ENCODE data around the gene RRP8.

The RRP8 gene

DNA sequence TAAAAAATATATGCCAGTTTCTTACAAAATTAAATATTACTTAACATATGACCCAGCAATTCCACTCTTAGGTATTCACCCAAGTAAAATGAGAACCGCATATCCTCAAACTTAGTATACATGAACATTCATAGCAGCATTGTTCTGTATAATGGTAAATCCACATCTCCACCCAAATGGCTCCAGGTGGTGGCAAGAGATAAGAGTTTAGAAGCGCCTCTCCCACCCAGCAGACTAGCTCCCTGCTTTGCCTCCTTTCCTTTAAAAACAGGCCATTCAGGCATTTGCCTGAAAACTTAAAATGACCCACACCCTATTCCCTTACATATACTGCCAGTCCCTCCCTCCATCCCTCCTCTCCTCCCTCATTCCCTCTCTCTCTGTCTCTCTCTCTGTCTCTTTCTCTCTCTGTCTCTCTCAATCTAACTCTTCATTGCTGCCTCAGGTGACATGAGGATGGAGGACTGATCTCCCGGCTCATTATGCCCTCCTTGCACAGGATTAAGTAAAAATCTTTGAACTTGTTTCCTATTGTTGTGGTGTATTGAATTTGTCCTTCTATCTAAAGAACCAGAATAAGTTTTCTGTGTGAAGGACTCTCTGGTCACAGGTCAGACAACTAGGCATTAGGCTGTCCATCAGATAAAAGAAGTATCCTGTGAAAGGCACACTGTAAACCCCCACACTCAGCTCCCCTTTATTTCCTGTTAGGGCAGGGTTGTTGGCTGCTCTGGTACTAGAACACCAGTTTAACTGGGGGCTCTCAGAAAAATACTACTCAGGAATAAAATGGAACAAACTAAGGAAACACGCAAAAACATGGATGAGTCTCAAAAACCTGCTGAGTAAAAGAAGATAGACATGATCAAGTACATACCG, 48.3 kb downstream of the RRP8 start:
- TF ChIP-seq GABPA (IDR thresholded peaks at IDR 0.05; ENCODE audit: low read depth) (no peak), POLR2AphosphoS5 (IDR thresholded peaks at IDR 0.05; ENCODE audit: low read depth) (no peak), SPI1 (IDR thresholded peaks at IDR 0.05; ENCODE audit: borderline replicate concordance, low read depth) (no peak)
- TF ChIP-seq, protein P1, sequence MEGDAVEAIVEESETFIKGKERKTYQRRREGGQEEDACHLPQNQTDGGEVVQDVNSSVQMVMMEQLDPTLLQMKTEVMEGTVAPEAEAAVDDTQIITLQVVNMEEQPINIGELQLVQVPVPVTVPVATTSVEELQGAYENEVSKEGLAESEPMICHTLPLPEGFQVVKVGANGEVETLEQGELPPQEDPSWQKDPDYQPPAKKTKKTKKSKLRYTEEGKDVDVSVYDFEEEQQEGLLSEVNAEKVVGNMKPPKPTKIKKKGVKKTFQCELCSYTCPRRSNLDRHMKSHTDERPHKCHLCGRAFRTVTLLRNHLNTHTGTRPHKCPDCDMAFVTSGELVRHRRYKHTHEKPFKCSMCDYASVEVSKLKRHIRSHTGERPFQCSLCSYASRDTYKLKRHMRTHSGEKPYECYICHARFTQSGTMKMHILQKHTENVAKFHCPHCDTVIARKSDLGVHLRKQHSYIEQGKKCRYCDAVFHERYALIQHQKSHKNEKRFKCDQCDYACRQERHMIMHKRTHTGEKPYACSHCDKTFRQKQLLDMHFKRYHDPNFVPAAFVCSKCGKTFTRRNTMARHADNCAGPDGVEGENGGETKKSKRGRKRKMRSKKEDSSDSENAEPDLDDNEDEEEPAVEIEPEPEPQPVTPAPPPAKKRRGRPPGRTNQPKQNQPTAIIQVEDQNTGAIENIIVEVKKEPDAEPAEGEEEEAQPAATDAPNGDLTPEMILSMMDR (IDR thresholded peaks at IDR 0.05; ENCODE audit: insufficient read depth, low read length), result no peak
- TF ChIP-seq, protein P2, sequence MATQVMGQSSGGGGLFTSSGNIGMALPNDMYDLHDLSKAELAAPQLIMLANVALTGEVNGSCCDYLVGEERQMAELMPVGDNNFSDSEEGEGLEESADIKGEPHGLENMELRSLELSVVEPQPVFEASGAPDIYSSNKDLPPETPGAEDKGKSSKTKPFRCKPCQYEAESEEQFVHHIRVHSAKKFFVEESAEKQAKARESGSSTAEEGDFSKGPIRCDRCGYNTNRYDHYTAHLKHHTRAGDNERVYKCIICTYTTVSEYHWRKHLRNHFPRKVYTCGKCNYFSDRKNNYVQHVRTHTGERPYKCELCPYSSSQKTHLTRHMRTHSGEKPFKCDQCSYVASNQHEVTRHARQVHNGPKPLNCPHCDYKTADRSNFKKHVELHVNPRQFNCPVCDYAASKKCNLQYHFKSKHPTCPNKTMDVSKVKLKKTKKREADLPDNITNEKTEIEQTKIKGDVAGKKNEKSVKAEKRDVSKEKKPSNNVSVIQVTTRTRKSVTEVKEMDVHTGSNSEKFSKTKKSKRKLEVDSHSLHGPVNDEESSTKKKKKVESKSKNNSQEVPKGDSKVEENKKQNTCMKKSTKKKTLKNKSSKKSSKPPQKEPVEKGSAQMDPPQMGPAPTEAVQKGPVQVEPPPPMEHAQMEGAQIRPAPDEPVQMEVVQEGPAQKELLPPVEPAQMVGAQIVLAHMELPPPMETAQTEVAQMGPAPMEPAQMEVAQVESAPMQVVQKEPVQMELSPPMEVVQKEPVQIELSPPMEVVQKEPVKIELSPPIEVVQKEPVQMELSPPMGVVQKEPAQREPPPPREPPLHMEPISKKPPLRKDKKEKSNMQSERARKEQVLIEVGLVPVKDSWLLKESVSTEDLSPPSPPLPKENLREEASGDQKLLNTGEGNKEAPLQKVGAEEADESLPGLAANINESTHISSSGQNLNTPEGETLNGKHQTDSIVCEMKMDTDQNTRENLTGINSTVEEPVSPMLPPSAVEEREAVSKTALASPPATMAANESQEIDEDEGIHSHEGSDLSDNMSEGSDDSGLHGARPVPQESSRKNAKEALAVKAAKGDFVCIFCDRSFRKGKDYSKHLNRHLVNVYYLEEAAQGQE (IDR thresholded peaks at IDR 0.05; ENCODE audit: insufficient replicate concordance, low read depth), result no peak
- Histone ChIP-seq H3K27ac (replicated peaks) (no peak overlapping the region), H3K4me3 (replicated peaks; ENCODE audit: insufficient read depth, low read length) (no peak overlapping the region), H3K27me3 (ENCODE audit: insufficient read depth, poor library complexity, severe bottlenecking) (no peaks in the 10 kb centered on the region)
- no peak for DNase-seq (ENCODE audit: low read depth in 1 of 2, low spot score in 1 of 2)

DNA sequence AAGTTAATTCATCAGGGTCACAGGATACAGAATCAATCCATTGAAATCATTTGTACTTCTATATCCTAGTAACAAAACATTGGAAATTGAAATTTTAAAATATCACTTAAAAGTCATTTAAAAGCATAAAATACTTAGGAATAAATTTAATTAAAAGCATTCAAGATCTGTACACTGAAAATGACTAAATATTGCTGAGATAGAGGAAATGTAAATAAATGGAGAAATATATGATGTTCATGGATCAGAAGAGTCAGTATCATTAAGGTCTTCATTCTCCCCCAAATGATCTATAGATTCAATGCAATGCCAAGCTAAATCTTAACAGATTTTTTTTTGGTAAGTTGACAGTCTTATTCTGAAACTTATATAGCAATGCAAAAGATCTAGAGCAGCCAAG, 49.8 kb downstream of the RRP8 start:
- Histone ChIP-seq H3K4me3 (replicated peaks; ENCODE audit: insufficient read depth, low read length) (no peak overlapping the region), H3K27me3 (ENCODE audit: insufficient read depth, poor library complexity, severe bottlenecking) (no peaks in the 10 kb centered on the region), H3K27ac (replicated peaks) (no peak overlapping the region)
- DNase-seq (ENCODE audit: low read depth in 1 of 2, low spot score in 1 of 2), result no peak
- TF ChIP-seq, protein P2 (IDR thresholded peaks at IDR 0.05; ENCODE audit: insufficient replicate concordance, low read depth), result no peak
- TF ChIP-seq GABPA (IDR thresholded peaks at IDR 0.05; ENCODE audit: low read depth) (no peak), SPI1 (IDR thresholded peaks at IDR 0.05; ENCODE audit: borderline replicate concordance, low read depth) (no peak)

DNA sequence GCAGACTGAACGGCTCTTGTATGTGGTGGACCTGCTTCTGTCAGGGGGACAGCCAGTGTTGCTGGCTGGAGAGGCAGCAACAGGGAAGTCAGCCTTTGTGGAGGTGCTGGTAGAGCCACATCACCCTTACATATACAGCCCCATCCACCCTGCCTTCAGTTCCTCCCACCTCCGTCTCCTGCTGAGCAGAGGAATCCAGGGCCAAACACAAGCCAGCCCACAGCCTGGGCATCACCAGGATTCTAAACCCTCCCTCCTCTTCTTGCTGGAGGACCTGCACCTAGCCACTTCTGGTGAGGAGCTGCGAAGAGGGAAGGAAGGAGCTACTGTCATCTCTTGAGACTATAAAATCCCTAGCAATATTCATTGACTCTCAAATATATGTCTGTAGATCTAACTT, 54.8 kb downstream of the RRP8 start:
- Histone ChIP-seq H3K27ac (replicated peaks) (no peak overlapping the region), H3K4me3 (replicated peaks; ENCODE audit: insufficient read depth, low read length) (no peak overlapping the region), H3K27me3 (ENCODE audit: insufficient read depth, poor library complexity, severe bottlenecking) (no peaks in the 10 kb centered on the region)
- DNase-seq (ENCODE audit: low read depth in 1 of 2, low spot score in 1 of 2), result no peak
- TF ChIP-seq POLR2AphosphoS5 (IDR thresholded peaks at IDR 0.05; ENCODE audit: low read depth), result no peak
- TF ChIP-seq, protein P1 (IDR thresholded peaks at IDR 0.05; ENCODE audit: insufficient read depth, low read length), result no peak
- TF ChIP-seq, protein P2 (IDR thresholded peaks at IDR 0.05; ENCODE audit: insufficient replicate concordance, low read depth), result no peak
- no peak for TF ChIP-seq SPI1 (IDR thresholded peaks at IDR 0.05; ENCODE audit: borderline replicate concordance, low read depth)

Data from HL-60 (cell line).